Suppressor macrophage treated with lipopolysaccharide for 1 hour (primary cell): Measurements from ENCODE around the gene SERINC5.
"Not testable (repeated sequence)": the region's sequence is repeated elsewhere in the genome, so short reads cannot be mapped to it uniquely, and the experiment has no call there.

Source experiments
- DNase-seq, 3 donors: peaks; one replicate each; pipeline ENCODE4 v3.0.0-alpha.2; 2020 to 2022

Gene SERINC5

DNA sequence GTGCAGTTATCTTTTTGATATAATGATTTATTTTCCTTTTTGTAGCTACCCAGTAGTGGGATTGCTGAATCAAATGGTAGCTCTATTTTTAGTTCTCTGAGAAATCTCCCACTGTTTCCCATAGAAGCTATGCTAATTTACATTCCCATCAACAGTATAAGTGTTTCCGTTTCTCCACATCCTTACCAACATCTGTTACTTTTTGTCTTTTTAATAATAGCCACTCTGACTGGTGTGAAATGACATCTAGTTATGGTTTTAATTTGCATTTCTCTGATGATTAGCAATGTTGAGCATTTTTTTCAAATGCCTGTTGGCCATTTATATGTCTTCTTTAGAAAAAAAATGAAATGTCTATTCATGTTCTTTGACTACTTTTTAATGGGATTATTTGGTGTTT lies 94.7 kb downstream of the SERINC5 start:
- DNase-seq: no peak

DNA sequence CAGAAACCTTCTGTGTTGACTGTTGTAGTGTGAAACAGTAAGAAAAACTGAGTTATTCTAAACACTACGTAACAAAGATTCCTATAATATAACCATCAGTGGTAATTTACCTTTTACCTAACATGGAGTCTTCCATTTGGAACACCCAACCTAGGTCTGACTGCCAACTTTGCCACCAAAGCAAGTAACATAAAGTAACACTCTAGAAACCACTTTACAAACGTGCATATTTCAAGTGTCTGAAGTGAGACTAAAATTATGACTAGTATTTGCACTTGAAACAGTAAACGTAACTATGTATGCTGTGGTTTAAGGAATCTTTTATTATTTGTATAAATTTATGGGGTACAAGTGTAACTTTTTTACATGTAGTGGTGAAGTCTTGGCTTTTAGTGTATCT lies 95.6 kb downstream of the SERINC5 start:
- DNase-seq: no peak

DNA sequence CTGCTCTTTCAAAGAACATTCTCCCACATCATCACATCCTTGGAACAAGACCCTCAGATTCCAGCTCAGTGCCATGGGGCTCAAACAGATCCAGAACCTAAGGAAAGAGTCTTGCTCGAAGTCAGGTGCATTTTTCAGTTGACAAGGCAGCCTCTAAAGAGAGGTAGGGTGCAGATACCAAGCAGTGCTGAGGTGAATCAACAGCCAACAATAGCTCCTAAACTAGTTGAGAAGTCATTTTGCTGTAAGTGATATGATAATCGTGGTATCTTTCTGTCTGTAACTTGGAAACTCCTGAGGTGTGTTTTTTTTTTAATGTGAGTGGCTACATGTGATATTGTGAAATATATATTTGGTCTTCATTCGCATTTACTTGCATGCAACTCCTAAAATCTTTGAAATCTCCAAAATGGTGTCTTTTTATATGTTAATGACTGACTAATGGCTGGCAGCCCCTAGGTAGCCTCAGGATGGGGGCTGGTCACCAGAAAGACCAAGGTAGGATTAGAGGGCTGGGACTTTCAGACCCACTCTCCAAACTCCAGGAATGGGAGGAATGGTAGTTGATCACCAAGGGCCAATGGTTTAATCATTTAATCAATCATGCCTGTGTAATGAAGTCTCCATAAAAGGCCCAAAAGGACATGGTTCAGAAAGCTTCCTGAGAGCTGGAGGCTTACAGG lies 96.6 kb downstream of the SERINC5 start:
- no peak for DNase-seq

DNA sequence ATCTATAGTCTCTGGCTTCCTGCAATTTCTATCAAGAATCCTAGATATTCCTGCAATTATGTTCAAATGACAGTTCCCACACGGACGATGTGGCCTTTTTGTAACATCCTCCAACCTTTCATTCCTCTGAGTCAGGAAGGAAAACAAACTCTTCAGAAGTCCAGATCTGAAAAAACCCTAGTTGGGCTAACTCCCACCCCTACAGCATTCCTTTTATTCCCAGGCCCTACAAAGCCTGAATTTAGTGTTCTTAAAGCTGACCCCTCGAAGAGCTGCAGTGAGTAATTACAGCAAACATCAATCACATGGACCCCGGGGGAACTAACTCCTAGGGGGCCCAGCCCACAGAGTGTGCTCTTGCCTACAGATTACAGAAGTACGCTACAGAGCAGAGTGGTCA lies 99.7 kb downstream of the SERINC5 start:
- DNase-seq: no peak

DNA sequence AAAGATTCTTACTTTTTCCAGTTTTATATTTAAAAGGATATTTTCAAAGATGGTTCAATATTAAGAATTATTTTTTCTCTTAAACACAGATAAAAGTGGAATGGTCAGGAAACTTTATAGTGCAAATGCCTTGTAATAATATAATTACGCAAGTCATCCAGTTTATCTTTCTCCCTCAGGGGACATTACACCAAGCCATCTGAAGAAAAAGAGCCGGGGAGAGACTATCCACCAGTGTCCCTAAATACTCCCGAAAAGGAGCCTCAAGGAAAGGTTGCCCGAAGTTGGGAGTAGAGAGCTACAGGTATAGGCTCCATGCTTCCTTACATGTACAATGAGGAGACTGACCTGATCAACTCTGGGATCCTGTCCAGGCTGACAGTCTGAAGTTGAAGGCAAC lies 101.1 kb downstream of the SERINC5 start:
- DNase-seq: no peak

DNA sequence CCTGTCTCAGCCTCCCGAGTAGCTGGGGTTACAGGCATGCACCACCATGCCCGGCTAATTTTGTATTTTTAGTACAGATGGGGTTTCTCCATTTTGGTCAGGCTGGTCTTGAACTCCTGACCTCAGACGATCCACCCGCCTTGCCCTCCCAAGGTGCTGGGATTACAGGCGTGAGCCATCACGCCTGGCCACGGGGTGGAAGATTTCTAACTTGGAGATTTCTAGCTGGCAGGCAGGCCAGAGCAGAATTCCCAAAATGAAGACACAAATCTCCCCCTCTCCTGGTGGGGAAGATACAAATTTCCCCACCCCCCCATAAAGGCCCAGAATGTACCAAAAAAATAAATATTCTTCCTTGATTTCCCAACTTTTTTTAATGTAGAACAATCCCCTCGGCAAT lies 101.6 kb downstream of the SERINC5 start:
- DNase-seq: not testable (repeated sequence)

DNA sequence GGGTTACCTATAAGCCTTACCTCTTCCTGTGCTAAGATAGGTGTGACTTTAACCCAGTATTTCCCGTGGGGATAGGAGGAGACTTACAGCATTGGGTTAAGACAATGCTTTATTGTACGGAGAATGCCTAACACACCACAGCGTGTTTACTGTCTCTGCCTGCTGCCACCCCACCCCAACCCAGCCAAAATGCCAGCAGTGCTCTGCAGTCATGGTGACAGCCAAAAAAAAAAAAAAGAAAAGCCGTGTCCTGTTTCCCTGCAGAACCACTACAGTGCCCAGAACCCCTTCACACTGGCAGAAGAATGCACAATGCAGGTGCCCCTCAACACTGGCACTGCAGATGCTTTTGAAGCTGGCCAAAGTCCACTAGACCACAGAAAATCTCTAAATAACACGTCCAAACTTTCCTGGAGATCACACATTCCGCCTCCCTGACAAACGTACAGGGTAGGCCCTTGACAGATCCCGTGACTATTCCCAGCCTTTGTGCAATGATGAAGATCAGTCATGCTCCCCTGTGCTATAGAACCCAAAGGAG lies 102.2 kb downstream of the SERINC5 start:
- no peak for DNase-seq

DNA sequence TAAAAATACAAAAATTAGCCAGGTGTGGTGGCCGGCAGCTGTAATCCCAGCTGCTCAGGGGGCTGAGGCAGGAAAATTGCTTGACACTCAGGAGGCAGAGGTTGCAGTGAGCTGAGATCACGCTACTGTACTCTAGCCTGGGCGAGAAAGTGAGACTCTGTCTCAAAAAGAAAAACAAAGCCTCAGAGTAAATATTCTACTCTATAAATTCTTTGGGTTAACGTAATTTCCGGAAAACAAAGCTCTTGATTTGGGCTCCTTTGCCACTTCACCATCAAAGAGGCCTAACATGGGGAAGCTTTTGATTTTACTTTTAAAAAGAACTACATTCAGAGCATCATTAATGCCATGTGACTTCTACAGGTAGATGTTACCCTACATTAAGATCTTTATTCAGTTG lies 103.1 kb downstream of the SERINC5 start:
- no peak for DNase-seq

DNA sequence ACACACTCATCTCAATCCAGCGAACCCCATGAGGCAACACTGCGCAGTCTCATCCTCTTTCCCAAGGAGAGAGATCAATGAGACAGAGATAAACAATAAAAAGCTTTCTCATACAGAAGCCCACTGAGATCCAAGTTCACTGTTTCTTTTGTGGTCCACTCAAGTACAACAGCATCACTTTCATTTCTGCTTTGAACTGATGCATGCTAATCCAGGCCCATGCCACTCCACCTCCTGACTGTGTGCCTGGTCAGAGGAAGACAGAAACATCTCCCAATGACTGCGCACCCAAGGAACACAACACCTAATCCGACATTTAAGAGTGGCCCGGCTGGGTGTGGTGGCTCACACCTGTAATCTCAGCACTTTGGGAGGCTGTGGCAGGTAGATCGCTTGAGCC lies 104.0 kb downstream of the SERINC5 start:
- no peak for DNase-seq

DNA sequence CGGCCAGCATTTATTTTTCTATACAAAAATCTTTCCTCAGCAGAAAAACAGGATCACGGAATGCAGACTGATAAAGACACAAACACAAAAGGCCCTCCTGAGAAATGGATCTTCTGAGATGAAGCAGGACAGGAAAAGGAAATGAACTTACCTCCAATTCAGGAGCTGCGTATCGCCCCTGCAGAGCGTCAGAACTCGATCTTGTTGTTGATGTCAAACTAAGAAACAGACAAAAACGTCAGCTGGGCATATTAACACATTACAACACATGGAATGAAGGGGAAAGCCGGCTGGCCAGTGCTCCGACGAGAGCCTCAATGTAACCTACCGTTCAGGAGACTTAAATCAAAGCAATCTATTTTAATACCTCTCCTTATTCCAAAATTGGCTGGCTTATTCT lies 105.1 kb downstream of the SERINC5 start:
- no peak for DNase-seq

DNA sequence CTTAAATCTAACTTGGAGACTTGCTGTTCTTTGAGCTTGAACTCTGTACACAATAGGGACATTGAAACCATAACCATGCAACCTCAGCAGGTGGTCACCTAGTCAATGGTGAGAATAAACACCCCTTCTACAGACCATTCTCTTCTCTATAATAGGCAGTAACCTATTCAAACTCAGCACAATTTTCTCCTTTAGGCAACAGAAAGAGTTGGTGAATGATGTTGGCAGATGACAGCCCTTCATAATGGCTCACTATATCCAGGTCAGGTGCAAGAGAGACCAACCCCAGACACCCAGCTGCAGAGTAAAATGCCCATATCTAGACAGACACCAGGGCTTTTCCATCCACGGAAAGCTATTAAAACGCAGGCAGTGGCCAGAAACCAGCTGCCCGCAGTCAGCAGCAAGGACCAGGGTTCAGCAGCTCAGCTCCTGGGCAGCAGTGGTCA lies 106.7 kb downstream of the SERINC5 start:
- DNase-seq: no peak

DNA sequence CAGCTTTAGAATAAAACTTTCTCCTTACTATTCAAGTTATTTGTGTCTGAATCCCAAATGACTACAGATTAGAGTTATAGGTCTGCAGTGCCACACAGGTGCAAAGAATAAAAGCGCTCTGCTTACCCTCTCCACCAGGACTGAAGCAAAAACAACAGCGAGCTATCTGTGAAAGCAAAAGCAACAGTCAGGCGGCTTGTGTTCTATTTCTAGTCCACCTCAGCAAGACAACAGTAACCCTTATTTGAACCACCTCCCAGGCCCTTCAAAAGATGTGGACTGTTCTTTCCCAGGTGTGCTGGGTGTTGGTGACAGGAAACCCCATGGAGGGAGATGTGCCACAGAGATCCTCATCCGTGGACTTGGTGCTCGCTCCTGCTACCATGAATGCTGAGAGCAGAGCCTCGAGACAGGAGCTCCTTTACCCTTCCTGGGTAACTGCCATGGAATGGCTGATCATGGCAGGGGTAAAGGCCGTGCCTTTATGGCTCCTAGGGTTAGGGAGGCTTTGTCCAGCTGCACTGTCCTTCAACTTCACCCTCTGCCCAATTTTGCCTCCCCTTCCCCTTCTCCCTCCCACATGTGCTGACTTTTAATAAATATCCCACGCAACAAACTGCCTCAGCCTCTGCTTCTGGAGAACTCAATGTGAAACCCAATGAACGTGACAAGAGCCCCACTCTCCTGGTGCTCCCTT lies 108.6 kb downstream of the SERINC5 start:
- no peak for DNase-seq

DNA sequence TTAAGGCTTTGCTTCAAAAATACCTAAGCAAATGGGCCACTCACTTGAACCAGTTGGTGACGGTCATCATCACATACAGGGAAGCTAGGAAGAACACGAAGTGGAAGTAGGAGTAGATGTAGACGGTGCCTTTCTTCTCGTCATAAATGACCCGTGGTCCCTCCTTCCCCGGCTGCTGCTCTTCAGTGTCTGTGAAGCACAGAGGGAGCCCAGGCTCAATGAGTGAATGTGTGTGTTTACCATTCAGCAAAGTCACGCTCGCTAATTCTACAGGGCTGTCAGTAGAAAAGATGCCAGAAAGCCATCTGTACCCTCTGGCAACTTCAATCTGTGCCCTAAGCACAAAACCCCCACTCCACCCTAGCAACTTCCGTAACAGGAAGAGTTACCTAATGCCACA lies 109.8 kb downstream of the SERINC5 start:
- peak; percentile 53 to 62 (median 53) for DNase-seq

DNA sequence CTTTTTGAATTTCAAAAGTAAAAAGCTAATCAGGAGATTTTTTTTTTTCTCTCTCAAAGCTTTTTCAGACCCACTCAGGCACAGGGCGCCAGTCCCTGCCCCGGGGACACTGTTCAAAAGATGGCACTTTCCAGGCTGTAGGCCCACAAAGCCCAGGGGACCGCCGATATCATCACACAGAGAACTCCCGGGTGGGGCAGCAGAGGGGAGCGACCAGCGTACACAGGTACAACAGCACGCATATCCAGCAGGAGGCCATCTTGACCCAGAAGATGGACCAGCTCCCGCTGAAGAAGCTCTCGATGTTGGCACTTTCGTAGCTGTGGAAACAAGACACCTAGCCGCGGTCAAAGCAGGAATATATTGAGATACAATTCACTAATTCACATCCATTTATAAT lies 112.4 kb downstream of the SERINC5 start:
- no peak for DNase-seq

DNA sequence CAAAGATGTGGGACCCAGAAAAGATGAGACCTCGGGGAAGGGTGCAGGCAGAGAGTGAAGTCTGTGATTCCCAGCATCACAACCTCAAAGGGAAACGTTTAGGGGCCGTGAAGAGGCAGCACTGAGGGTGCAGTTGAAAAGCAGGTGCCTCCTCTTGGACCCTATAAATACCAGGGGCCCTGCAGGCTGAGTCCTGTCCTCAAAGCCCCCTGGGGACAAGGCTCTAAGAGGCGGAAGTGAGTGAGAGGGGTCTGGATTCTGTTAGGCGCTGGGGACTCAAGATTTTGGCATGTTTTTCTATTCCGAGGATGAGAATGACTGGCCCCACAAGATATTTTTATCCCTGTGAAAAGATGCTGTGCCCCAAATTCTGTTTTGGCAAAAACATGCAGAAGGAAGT lies 112.9 kb downstream of the SERINC5 start:
- no peak for DNase-seq

DNA sequence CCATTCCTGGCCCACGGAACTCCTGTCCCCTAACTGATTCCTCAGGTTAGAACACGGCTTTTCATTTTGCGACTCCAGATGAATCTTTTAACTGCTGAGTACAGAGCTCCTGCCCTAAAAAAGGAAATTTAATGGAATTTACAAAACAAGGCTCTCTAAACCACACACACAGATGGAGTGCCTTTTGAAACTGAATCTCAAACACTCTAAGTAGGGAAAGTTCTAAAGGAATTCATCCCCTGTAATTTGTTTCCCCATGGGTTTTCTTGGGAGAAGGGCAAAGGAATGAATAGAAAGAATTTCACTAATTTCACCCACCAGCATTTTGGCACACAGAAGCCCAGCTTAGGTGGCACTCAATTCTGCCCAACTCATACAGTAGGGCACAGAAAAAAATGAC lies 114.2 kb downstream of the SERINC5 start:
- DNase-seq: no peak

DNA sequence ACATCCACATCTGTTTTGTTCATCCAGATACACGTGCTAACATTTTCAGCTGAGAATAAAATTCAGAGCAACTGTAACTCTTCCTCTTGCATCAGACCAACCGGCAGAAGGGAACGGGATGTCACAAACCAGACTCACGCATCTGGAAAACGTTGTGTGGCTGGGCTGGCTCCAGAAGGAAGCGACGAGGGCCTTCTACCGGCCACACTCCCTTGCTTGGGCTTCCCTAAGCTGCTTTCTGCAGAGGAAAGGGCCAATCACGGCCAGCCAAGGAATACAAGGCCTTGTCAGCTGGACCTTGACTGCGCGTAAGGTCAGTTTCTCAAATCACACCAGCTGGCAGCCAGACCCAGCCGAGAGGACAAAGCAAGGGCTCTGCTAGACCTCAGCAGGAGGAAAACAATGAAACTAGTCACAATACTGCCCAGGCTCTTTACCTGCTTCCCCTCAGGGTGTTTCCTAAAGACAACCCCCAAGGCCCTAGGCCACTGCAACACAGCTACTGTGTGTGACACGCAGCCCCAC lies 114.6 kb downstream of the SERINC5 start:
- DNase-seq: peak; percentile 71 to 78 (median 73)

DNA sequence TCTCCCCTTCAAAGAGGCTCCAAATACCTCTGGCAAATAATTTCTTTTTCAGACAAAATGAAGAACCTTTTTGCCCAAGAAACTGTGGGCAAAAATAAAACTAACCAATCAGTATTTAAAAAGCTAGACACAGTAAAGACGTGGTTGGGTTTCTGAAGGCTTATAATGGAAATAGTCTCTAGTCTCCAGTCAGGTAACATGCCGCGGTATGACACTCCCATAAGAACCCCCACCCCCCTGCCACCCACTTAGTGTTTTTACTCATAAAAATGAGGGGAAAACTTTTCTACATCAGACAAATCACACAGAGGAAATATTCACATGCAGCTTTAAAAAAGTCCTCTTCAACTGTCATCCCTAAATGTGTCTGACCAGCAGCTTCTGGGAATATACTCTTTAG lies 115.4 kb downstream of the SERINC5 start:
- no peak for DNase-seq

DNA sequence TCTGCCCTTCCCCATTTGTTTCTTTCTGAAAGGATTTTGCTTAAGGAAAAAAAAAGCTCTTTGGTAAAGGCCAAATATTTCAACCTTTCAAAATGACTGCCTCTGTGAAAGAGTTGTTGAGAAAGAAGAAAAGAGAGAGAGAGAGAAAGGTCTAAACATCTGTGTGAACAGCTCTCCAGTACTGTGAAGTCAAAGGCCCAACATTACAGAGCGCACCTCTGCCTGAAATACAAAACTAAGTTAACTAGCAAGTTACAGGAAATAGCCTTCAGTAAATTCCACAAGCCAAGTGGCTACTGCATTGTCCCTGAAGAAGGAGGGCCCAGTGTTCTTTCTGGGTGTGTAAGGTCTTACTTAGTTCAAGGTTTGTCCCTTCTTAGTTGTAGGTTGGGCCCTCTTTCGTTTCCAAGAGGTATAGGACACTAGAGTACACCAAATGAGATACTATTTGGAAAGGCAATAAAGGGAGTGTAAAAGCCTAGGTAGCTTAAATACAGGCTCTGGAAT lies 116.3 kb downstream of the SERINC5 start:
- DNase-seq: no peak

DNA sequence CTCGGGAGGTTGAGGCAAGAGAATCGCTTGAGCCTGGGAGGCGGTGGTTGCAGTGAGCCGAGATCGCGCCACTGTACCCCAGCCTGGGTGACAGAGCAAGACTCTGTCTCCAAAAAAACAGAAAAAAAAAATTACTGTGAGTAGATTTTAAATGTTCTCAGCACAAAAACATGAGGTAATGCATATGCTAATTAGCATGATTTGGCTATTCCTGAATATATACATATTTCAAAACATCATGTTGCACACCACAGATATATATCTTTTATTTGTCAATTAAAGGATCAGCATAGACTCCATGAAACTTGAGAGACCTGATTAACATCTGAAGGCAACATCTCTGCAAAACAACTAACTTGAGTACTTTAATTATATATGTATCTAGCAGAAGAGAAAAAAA lies 117.4 kb downstream of the SERINC5 start:
- no peak for DNase-seq

DNA sequence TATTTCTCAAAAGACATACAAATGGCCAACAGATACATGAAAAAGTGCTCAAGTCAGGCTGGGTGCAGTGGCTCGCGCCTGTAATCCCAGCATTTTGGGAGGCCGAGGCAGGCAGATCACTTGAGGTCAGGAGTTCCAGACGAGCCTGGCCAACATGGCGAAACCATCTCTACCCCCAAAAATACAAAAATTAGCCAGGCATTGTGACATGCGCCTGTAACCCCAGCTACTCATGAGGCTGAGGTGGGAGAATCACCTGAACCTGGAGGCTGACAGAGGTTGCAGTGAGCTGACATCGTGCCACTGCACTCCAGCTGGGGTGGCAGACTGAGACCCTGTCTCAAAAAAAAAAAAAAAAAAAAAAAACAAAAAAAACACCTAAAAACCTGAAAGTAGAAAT lies 119.0 kb downstream of the SERINC5 start:
- not testable (repeated sequence) for DNase-seq

DNA sequence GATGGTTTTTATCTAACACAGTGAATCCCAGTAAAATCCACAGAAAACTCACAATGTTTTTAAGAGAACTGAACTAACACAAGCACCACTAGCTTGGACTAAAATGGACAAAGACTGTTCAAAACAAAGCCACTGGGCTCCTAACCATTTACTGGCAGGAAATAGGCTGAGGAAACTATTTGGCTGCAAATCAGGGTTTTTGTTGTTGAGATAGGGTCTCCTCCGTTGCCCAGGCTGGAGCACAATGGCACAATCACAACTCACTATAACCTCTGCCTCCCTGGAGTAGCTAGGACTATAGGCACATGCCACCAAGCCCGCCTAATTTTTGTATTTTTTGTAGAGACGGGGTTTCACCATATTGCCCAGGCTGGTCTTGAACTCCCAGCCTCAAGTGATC lies 121.0 kb downstream of the SERINC5 start:
- no peak for DNase-seq

DNA sequence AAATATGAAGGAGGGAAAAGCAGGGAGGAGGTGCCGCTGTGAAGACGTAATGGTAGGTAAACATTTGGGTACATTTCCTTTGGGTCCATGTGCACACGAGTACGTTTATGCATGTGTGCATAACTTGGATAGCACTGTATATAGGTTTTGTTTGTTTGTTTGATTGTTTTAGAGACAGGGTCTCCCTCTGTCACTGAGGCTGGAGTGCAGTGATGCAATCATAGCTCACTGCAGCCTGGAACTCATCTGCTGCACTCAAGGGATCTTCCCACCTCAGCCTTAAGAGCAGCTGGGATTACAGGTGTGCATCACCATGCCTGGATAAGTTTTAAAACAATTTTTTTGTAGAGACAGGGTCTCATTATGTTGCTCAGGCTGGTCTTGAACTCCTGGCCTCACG lies 126.7 kb downstream of the SERINC5 start:
- DNase-seq: no peak

DNA sequence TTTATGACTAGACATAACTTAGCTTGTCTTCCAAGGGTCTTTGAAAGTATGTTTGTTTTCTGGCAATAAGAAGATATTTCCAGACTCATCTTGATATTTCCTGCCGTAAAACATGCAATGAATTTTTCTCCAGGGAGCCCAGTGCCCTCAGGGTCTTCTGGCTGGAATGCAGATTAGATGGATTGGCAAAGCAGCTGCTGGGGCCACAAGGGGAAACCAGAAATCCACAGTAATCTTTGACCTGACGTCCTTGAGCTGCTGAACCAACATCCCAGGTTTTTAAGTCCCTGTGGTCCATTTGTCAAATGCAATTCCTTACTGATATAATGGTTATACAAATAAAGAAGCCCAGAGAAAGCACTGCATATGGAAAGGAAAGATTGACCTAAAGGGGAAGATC lies 127.7 kb downstream of the SERINC5 start:
- no peak for DNase-seq
